Measurements from ENCODE around the gene MAP7.

Gene MAP7

DNA sequence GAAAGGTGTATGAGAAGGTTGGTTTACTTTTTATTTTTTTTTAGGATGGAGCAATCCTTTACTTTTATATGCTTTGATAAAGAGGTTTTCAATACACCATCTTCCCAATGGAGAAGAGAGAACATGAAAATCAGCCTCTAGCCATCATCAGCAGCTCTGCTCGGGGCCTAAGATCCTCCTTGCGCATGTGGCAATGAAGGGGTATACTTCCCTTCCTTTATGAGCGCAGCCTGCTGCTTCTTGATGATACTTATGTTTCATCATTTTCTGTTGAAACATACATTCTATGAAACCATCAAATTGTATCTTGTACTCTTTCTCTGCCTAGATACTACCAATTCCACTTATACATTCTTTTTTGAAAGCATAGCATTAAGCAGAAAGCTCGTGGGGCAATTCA lies 74.5 kb downstream of the MAP7 start:
- Histone ChIP-seq H3K4me2 (ENCODE audit: low read length) (no peak overlapping the region), H3K79me2 (ENCODE audit: control insufficient read depth, low read length) (no peaks in the 10 kb centered on the region), H3K9me3 (ENCODE audit: control insufficient read depth, insufficient read depth, low read length) (no peaks in the 10 kb centered on the region), H3K4me3 (ENCODE audit: low read length) (no peak overlapping the region), H3F3A (ENCODE audit: control insufficient read depth, insufficient read depth) (no peaks in the 10 kb centered on the region), H3K36me3 (ENCODE audit: control insufficient read depth, low read length) (no peaks in the 10 kb centered on the region), H3K27me3 (ENCODE audit: control insufficient read depth, low read length) (no peaks in the 10 kb centered on the region), H3K27ac (ENCODE audit: low read depth, low read length) (no peak overlapping the region), H3K9me2 (replicated peaks; ENCODE audit: control insufficient read depth, low read length) (no peaks in the 10 kb centered on the region), H4K20me1 (ENCODE audit: control insufficient read depth, insufficient read depth, low read depth, low read length) (no peaks in the 10 kb centered on the region), H3K4me1 (ENCODE audit: control insufficient read depth, low read length) (no peaks in the 10 kb centered on the region)
- no peak for TF ChIP-seq EZH2phosphoT487 (IDR thresholded peaks at IDR 0.05; ENCODE audit: borderline replicate concordance, low read length)
- TF ChIP-seq, protein P1, sequence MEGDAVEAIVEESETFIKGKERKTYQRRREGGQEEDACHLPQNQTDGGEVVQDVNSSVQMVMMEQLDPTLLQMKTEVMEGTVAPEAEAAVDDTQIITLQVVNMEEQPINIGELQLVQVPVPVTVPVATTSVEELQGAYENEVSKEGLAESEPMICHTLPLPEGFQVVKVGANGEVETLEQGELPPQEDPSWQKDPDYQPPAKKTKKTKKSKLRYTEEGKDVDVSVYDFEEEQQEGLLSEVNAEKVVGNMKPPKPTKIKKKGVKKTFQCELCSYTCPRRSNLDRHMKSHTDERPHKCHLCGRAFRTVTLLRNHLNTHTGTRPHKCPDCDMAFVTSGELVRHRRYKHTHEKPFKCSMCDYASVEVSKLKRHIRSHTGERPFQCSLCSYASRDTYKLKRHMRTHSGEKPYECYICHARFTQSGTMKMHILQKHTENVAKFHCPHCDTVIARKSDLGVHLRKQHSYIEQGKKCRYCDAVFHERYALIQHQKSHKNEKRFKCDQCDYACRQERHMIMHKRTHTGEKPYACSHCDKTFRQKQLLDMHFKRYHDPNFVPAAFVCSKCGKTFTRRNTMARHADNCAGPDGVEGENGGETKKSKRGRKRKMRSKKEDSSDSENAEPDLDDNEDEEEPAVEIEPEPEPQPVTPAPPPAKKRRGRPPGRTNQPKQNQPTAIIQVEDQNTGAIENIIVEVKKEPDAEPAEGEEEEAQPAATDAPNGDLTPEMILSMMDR (IDR thresholded peaks at IDR 0.05; ENCODE audit: low read depth, low read length, poor library complexity, severe bottlenecking) = no peak

DNA sequence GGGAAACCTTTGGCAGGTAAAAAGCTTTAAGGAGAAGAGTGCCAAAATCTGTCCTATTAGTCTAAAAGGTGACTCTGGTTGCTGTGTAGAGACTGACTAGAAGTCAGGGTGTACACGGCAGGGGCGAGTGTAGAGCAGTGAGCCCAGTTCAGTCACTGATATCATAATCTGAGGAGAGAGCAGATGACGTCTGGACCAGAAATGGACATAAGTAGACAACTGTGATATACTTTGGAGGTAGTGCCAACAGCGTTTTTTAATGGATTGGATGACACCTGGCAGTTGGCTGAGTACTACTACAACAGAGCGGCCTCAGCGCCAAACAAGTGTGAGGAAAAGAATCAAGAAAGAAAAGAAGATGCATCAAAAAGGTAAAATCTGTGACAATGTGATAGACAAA lies 76.0 kb downstream of the MAP7 start:
- Histone ChIP-seq H3F3A (ENCODE audit: control insufficient read depth, insufficient read depth) (no peaks in the 10 kb centered on the region), H3K4me3 (ENCODE audit: low read length) (no peak overlapping the region), H3K9me3 (ENCODE audit: control insufficient read depth, insufficient read depth, low read length) (no peaks in the 10 kb centered on the region), H4K20me1 (ENCODE audit: control insufficient read depth, insufficient read depth, low read depth, low read length) (no peaks in the 10 kb centered on the region), H3K36me3 (ENCODE audit: control insufficient read depth, low read length) (no peaks in the 10 kb centered on the region), H3K4me1 (ENCODE audit: control insufficient read depth, low read length) (no peaks in the 10 kb centered on the region), H3K27ac (ENCODE audit: low read depth, low read length) (no peak overlapping the region), H3K4me2 (ENCODE audit: low read length) (no peak overlapping the region), H3K27me3 (ENCODE audit: control insufficient read depth, low read length) (no peaks in the 10 kb centered on the region), H3K9me2 (replicated peaks; ENCODE audit: control insufficient read depth, low read length) (no peaks in the 10 kb centered on the region), H3K79me2 (ENCODE audit: control insufficient read depth, low read length) (no peaks in the 10 kb centered on the region)
- TF ChIP-seq, protein P1 (IDR thresholded peaks at IDR 0.05; ENCODE audit: low read depth, low read length, poor library complexity, severe bottlenecking) = no peak
- no peak for TF ChIP-seq EZH2phosphoT487 (IDR thresholded peaks at IDR 0.05; ENCODE audit: borderline replicate concordance, low read length)

DNA sequence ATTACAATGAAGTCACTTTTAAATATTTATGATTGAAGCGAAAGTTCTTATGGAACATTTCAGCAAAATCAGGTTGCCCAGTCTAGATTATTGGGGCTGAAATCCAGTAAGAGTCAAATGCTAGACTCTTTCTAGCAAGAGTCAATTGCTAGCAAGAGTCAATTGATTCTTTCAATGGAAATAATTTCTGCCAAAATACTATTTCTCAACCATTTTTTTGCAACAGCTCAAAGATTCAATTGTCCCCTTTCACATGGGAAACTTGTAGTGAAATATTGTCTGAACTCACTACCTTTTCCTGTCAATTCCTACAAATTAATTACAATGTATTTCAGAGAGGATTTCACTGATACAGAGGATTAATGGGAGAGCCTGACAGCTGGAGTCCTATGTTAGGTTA lies 78.3 kb downstream of the MAP7 start:
- Histone ChIP-seq H3K4me3 (ENCODE audit: low read length) (no peak overlapping the region), H3K27me3 (ENCODE audit: control insufficient read depth, low read length) (no peaks in the 10 kb centered on the region), H3K9me2 (replicated peaks; ENCODE audit: control insufficient read depth, low read length) (no peaks in the 10 kb centered on the region), H3K9me3 (ENCODE audit: control insufficient read depth, insufficient read depth, low read length) (no peaks in the 10 kb centered on the region), H4K20me1 (ENCODE audit: control insufficient read depth, insufficient read depth, low read depth, low read length) (no peaks in the 10 kb centered on the region), H3K27ac (ENCODE audit: low read depth, low read length) (no peak overlapping the region), H3K4me2 (ENCODE audit: low read length) (no peak overlapping the region), H3K36me3 (ENCODE audit: control insufficient read depth, low read length) (no peaks in the 10 kb centered on the region), H3K79me2 (ENCODE audit: control insufficient read depth, low read length) (no peaks in the 10 kb centered on the region), H3K4me1 (ENCODE audit: control insufficient read depth, low read length) (no peaks in the 10 kb centered on the region), H3F3A (ENCODE audit: control insufficient read depth, insufficient read depth) (no peaks in the 10 kb centered on the region)
- TF ChIP-seq EZH2phosphoT487 (IDR thresholded peaks at IDR 0.05; ENCODE audit: borderline replicate concordance, low read length) = no peak
- TF ChIP-seq, protein P1 (IDR thresholded peaks at IDR 0.05; ENCODE audit: low read depth, low read length, poor library complexity, severe bottlenecking) = no peak

DNA sequence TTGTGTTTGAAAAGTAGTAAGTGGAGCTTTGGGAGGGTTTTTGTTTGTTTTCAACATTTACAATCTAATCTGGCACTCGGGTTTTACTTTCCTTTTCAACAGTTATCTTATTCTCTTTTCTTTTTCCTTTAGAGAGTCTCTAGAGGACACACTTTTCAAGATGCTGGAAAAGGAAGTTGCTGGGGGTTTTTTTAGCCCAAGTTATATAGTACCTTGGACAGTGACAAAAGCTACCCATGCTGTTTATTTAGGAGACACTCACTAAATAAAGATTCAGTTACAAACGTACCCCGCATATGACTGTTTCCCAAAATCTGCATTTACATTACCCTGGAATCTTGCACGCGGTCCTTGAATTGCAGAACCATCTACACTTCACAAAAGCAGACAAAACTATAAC lies 78.8 kb downstream of the MAP7 start:
- no peaks in the 10 kb centered on the region for H3K9me2 ChIP-seq (replicated peaks; ENCODE audit: control insufficient read depth, low read length)
- H3K36me3 ChIP-seq (ENCODE audit: control insufficient read depth, low read length) = no peaks in the 10 kb centered on the region
- no peaks in the 10 kb centered on the region for H3K4me1 ChIP-seq (ENCODE audit: control insufficient read depth, low read length)
- H3F3A ChIP-seq (ENCODE audit: control insufficient read depth, insufficient read depth) = no peaks in the 10 kb centered on the region
- H3K4me2 ChIP-seq (ENCODE audit: low read length) = no peak overlapping the region
- no peaks in the 10 kb centered on the region for H3K9me3 ChIP-seq (ENCODE audit: control insufficient read depth, insufficient read depth, low read length)
- no peak overlapping the region for H3K27ac ChIP-seq (ENCODE audit: low read depth, low read length)
- no peaks in the 10 kb centered on the region for H4K20me1 ChIP-seq (ENCODE audit: control insufficient read depth, insufficient read depth, low read depth, low read length)
- H3K27me3 ChIP-seq (ENCODE audit: control insufficient read depth, low read length) = no peaks in the 10 kb centered on the region
- H3K4me3 ChIP-seq (ENCODE audit: low read length) = no peak overlapping the region
- TF ChIP-seq EZH2phosphoT487 (IDR thresholded peaks at IDR 0.05; ENCODE audit: borderline replicate concordance, low read length) = no peak
- TF ChIP-seq, protein P1 (IDR thresholded peaks at IDR 0.05; ENCODE audit: low read depth, low read length, poor library complexity, severe bottlenecking) = no peak
- H3K79me2 ChIP-seq (ENCODE audit: control insufficient read depth, low read length) = no peaks in the 10 kb centered on the region

Measured in DOHH2 (cell line).